Measurements from ENCODE around the gene ZNF536.

GRCh38 chr19:30360376-30361106, 11.6 kb upstream of the ZNF536 start:
- TF ChIP-seq CTCF (IDR thresholded peaks at IDR 0.05): no peak
- TF ChIP-seq POLR2AphosphoS5 (IDR thresholded peaks at IDR 0.05): no peak
- TF ChIP-seq POLR2A (IDR thresholded peaks at IDR 0.05): no peak
- no peak for TF ChIP-seq EP300 (IDR thresholded peaks at IDR 0.05; ENCODE audit: low read depth)
